ENCODE measurements around the gene ERMP1.
"Not testable (repeated sequence)": the region's sequence is repeated elsewhere in the genome, so short reads cannot be mapped to it uniquely, and the experiment has no call there.

Gene ERMP1

GRCh38 chr9:5811751-5812150, 21.2 kb downstream of the ERMP1 start:
- H3K27ac Mint-ChIP-seq = no peak overlapping the region
- H3K9me3 Mint-ChIP-seq = no peaks in the 10 kb centered on the region
- no peak overlapping the region for H3K4me3 Mint-ChIP-seq
- H3K4me1 Mint-ChIP-seq = peaks cover 7% of the 10 kb centered on the region
- H3K27me3 Mint-ChIP-seq = no peaks in the 10 kb centered on the region
- H3K36me3 Mint-ChIP-seq = peaks cover 12% of the 10 kb centered on the region

GRCh38 chr9:5805478-5805877, 27.4 kb downstream of the ERMP1 start:
- Mint-ChIP-seq H3K9me3 (no peaks in the 10 kb centered on the region), H3K4me1 (peaks cover 8% of the 10 kb centered on the region), H3K27ac (peak overlapping the region; percentile 18), H3K4me3 (no peak overlapping the region), H3K36me3 (peaks cover 7% of the 10 kb centered on the region), H3K27me3 (no peaks in the 10 kb centered on the region)

- Mint-ChIP-seq H3K4me1 (peaks cover 25% of the 10 kb centered on the region), H3K36me3 (no peaks in the 10 kb centered on the region), H3K9me3 (no peaks in the 10 kb centered on the region), H3K27ac (no peak overlapping the region), H3K4me3 (no peak overlapping the region), H3K27me3 (no peaks in the 10 kb centered on the region)
Measured at GRCh38 chr9:5801739-5802113, 31.2 kb downstream of the ERMP1 start.

- no peak overlapping the region for H3K4me3 Mint-ChIP-seq
- H3K27me3 Mint-ChIP-seq = no peaks in the 10 kb centered on the region
- H3K4me1 Mint-ChIP-seq = peaks cover 30% of the 10 kb centered on the region
- H3K27ac Mint-ChIP-seq = no peak overlapping the region
- no peaks in the 10 kb centered on the region for H3K9me3 Mint-ChIP-seq
- H3K36me3 Mint-ChIP-seq = peaks cover 4% of the 10 kb centered on the region
Measured at GRCh38 chr9:5800969-5801738, 31.8 kb downstream of the ERMP1 start.

DNA sequence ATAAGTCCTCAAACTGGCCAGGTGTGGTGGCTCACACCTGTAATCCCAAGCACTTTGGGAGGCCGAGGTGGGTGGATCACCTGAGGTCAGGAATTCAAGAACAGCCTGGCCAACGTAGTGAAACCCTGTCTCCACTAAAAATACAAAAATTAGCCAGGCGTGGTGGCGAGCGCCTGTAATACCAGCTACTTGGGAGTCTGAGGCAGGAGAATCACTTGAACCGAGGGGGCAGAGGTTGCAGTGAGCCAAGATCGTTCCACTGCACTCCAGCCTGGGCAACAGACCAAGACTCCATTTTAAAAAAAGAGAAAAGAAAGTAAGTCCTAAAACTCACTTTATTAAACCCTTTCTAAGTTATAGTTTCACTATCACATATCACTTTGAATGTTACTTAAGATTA, 32.5 kb downstream of the ERMP1 start:
- not testable (repeated sequence) for H3K9me3 Mint-ChIP-seq, H3K4me3 Mint-ChIP-seq, H3K27me3 Mint-ChIP-seq, H3K27ac Mint-ChIP-seq, H3K36me3 Mint-ChIP-seq
- H3K4me1 Mint-ChIP-seq = peaks cover 34% of the 10 kb centered on the region

DNA sequence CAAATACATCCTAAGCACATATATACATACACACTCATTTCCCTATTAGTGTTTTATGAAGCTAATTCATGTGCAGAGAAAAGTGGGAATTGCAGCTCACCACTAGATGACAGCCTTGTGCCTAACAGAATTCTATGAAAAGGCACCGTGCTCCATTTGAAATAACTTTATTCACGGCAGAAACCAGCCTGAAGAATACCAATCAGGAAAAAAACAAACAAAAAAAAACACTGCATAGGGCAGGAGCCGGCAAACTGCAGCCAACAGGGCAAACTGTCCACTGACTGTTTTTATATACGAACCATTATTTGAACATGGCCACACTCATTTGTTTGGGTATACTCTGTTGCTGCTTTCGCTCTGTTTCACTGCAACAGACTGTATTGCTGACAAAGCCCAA, 33.6 kb downstream of the ERMP1 start:
- Mint-ChIP-seq H3K4me3 (no peak overlapping the region), H3K36me3 (peaks cover 9% of the 10 kb centered on the region)

DNA sequence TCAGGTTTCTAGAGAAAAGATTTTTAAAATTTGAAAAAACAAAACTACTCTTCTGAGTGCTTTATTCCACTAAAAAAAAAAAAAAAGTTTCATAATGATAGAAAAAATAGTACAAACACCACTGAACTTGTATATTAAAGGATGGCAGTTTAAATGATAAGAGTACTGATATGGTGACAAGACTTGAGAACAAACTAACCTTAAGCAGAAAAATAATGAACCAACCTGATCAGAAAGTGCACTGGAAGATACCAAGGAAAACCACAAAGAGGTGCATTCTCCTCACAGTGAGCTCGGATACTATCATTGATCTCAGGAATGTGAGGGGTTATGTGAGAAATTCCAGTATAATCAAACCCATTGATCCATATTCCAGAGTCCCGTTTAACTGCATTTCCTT, 34.3 kb downstream of the ERMP1 start:
- Mint-ChIP-seq H3K27me3 (no peaks in the 10 kb centered on the region), H3K4me1 (peaks cover 52% of the 10 kb centered on the region), H3K27ac (peak overlapping the region; percentile 17), H3K9me3 (no peaks in the 10 kb centered on the region), H3K36me3 (peaks cover 9% of the 10 kb centered on the region), H3K4me3 (no peak overlapping the region)

More for the DNA sequence above, 33.6 kb downstream of the ERMP1 start:
- no peaks in the 10 kb centered on the region for H3K9me3 Mint-ChIP-seq
- peaks cover 45% of the 10 kb centered on the region for H3K4me1 Mint-ChIP-seq
- no peak overlapping the region for H3K27ac Mint-ChIP-seq
- H3K27me3 Mint-ChIP-seq = no peaks in the 10 kb centered on the region

DNA sequence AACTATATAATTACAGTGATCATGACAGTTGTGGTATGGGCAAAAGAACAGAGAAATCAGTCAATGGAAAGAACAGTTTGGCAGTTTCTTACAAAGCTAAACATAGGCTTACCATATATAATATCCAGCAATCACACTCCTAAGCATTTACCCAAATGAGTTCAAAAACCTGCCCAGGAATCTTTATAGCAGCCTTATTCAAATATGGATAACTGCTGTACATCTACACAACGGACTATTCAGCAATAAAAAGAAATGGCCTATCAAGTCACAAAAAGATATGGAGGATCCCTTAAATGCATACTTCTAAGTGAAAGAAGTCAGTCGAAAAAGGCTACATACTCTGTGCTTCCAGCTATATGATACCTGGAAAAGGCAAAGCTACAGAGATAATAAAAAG, 36.6 kb downstream of the ERMP1 start:
- H3K27ac Mint-ChIP-seq = peak overlapping the region; percentile 83
- peaks cover 19% of the 10 kb centered on the region for H3K36me3 Mint-ChIP-seq
- H3K4me1 Mint-ChIP-seq = peaks cover 73% of the 10 kb centered on the region
- H3K27me3 Mint-ChIP-seq = no peaks in the 10 kb centered on the region
- no peak overlapping the region for H3K4me3 Mint-ChIP-seq
- H3K9me3 Mint-ChIP-seq = no peaks in the 10 kb centered on the region

DNA sequence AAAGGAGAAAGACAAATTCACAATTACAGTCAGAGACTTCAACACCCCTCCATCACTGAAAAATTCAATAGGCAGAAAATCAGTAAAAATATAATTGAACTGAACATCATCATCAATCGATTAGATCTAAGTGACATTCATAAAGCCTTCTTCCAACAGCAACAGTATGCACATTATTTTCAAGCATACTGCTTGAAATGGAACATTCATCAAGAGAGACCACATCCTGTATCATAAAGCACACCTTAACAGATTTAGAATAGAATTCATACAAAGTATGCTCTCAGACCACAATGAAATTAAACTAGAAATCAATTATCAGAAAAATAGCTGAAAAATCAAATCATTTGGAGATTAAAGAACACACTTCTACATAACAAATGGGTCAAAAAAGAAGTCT, 39.1 kb downstream of the ERMP1 start:
- peak overlapping the region; percentile 40 for H3K4me3 Mint-ChIP-seq
- peaks cover 68% of the 10 kb centered on the region for H3K4me1 Mint-ChIP-seq
- no peaks in the 10 kb centered on the region for H3K27me3 Mint-ChIP-seq
- peak overlapping the region; percentile 43 for H3K27ac Mint-ChIP-seq
- peaks cover 33% of the 10 kb centered on the region for H3K36me3 Mint-ChIP-seq
- H3K9me3 Mint-ChIP-seq = no peaks in the 10 kb centered on the region

DNA sequence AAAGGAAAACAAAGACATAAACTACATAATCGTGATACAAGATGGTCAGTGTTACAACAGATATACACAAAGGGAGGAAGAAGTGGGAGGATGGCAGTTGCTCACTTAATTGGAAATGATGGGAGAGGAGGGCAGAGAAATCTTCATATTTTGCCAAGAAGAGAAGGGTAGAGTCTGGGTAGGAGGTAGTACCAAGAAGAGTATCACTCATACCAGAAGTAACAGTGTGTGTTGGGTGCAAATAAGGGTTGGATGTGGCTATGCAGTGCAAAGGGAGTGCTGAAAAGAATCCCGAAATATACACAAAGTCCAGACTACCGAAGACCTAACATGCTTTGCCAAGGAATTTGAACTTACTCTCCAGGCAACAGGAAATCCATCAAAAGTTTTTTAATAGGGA, 41.0 kb downstream of the ERMP1 start:
- H3K4me1 Mint-ChIP-seq = peaks cover 80% of the 10 kb centered on the region
- H3K27ac Mint-ChIP-seq = peak overlapping the region; percentile 73
- H3K9me3 Mint-ChIP-seq = no peaks in the 10 kb centered on the region
- no peak overlapping the region for H3K4me3 Mint-ChIP-seq
- H3K27me3 Mint-ChIP-seq = no peaks in the 10 kb centered on the region
- peaks cover 40% of the 10 kb centered on the region for H3K36me3 Mint-ChIP-seq

DNA sequence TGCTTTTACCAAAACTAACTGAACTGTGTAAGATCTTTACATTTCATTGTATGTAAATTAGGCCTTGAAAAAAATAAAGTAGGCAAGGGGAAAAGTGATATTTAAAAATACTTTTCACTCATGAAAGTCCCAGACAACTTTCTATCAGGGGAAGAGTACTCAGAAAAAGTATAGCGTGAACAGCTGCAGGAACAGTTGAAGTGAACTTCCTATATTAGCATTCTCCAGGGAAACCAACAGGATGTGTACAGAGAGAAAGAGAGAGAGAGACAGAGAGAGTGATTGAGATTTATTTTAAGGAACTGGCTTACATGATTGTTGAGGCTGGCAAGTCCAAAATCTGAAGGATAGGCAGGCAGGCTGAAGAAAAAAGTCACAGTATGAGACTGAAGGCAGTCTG, 42.0 kb downstream of the ERMP1 start:
- Mint-ChIP-seq H3K27ac (peak overlapping the region; percentile 38), H3K4me3 (no peak overlapping the region), H3K27me3 (no peaks in the 10 kb centered on the region), H3K9me3 (no peaks in the 10 kb centered on the region), H3K4me1 (peaks cover 73% of the 10 kb centered on the region), H3K36me3 (peaks cover 42% of the 10 kb centered on the region)

- Mint-ChIP-seq H3K27ac (peak overlapping the region; percentile 51), H3K36me3 (peaks cover 46% of the 10 kb centered on the region), H3K9me3 (no peaks in the 10 kb centered on the region), H3K4me3 (no peak overlapping the region), H3K4me1 (peaks cover 62% of the 10 kb centered on the region), H3K27me3 (no peaks in the 10 kb centered on the region)
Measured at GRCh38 chr9:5789489-5789888, 43.4 kb downstream of the ERMP1 start.

- peaks cover 55% of the 10 kb centered on the region for H3K36me3 Mint-ChIP-seq
- H3K27ac Mint-ChIP-seq = peak overlapping the region; percentile 86
- peaks cover 45% of the 10 kb centered on the region for H3K4me1 Mint-ChIP-seq
- H3K4me3 Mint-ChIP-seq = no peak overlapping the region
- H3K27me3 Mint-ChIP-seq = no peaks in the 10 kb centered on the region
- H3K9me3 Mint-ChIP-seq = peaks cover 5% of the 10 kb centered on the region
Measured at GRCh38 chr9:5787759-5788302, 45.1 kb downstream of the ERMP1 start.

- peaks cover 6% of the 10 kb centered on the region for H3K9me3 Mint-ChIP-seq
- peak overlapping the region; percentile 70 for H3K27ac Mint-ChIP-seq
- H3K27me3 Mint-ChIP-seq = no peaks in the 10 kb centered on the region
- H3K36me3 Mint-ChIP-seq = peaks cover 61% of the 10 kb centered on the region
- no peak overlapping the region for H3K4me3 Mint-ChIP-seq
- H3K4me1 Mint-ChIP-seq = peaks cover 40% of the 10 kb centered on the region
Measured at GRCh38 chr9:5787220-5787619, 45.7 kb downstream of the ERMP1 start.

- peak overlapping the region; percentile 26 for H3K27ac Mint-ChIP-seq
- no peaks in the 10 kb centered on the region for H3K27me3 Mint-ChIP-seq
- H3K36me3 Mint-ChIP-seq = peaks cover 61% of the 10 kb centered on the region
- H3K4me1 Mint-ChIP-seq = peaks cover 33% of the 10 kb centered on the region
- no peak overlapping the region for H3K4me3 Mint-ChIP-seq
- peaks cover 6% of the 10 kb centered on the region for H3K9me3 Mint-ChIP-seq
Measured at GRCh38 chr9:5786370-5787127, 46.4 kb downstream of the ERMP1 start.
